Skeletal muscle satellite cell (primary cell): ENCODE results near the gene SYCP2L. TPM values are rescaled to one million over a fixed set of nuclear protein-coding genes. Genes with fewer than 3 reads are reported as not detected.
"Not testable (repeated sequence)": the region's sequence is repeated elsewhere in the genome, so short reads cannot be mapped to it uniquely, and the experiment has no call there.

ENCODE experiments used
- H3K27me3 ChIP-seq: 2 replicates; pipeline ENCODE4 v1.7.0; 2013; ENCODE audit warnings: low read length; ENCODE audit not compliant: control insufficient read depth, insufficient read depth
- H3K36me3 ChIP-seq: 2 replicates; pipeline ENCODE4 v1.7.0; 2013; ENCODE audit warnings: mild to moderate bottlenecking, control low read depth, low read length; ENCODE audit not compliant: insufficient read depth
- H3K4me1 ChIP-seq: 2 replicates; pipeline ENCODE4 v1.7.0; 2013; ENCODE audit warnings: low read length; ENCODE audit not compliant: control insufficient read depth, insufficient read depth
- H3K4me2 ChIP-seq: 2 replicates; pipeline ENCODE4 v1.7.0; 2013; ENCODE audit warnings: mild to moderate bottlenecking, low read length
- H3K4me3 ChIP-seq: 2 replicates; pipeline ENCODE4 v1.7.0; 2013; ENCODE audit warnings: low read length
- H3K9ac ChIP-seq: 2 replicates; pipeline ENCODE4 v1.7.0; 2013; ENCODE audit warnings: mild to moderate bottlenecking, low read depth, low read length, moderate library complexity
- H3K9me3 ChIP-seq: replicated peaks from 2 replicates; pipeline ENCODE4 v1.7.0; 2013; ENCODE audit warnings: mild to moderate bottlenecking, control low read depth, low read length
- total RNA-seq: library from RNA; depleted of rRNA; stranded (reverse); fragments of >200 nt; gene quantifications from 2 replicates; pipeline ENCODE4 v1.2.3, GENCODE V29; 2012; rRNA removed

The SYCP2L gene
- total RNA-seq: under 0.01 TPM in 1 of 2 replicates, not detected in the other

DNA sequence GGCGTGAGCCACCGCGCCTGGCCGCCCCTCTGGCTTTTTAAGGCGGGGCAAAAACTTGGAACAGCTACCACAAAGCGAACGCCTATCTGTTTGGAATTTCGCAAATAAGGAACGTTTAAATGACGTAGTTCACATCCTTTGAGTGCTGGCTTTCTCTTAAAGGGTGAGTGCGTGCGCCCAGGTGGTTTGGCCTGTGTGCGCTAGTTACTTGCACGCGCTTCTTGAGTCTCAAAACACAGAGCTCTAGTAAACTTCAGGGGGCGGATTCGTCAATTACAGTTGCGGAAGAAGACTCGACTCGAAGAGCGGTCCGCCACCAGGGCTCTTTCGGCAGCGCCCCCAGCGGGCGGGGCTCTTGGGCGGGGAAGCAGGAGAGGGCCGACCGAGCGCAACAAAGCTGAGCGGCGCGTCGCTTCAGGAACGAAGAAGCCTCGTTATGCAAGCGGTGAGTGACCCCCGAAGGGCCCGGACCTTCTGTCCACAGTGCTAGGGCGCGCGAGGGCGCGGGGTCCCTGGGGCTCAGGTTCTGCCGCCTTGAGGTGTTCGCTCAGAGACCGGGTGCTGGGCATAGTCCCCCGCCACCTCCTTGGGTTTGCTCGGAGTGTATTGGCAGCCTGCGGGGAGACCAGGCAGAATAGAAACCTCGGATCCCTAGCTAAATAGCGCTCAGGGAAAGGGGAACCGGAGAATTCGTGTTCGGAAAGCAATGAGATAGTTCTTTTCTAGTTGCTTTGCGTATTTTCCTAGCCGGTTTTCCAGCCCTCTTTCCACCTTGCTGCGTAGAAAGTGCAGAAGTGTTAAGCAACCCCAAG lies at the start of gene SYCP2L:
SYCP2L (plus strand) TSS at position 362 of the 812 bp plus-strand sequence; CDS start at position 437, 75 bp downstream.
- H3K4me3 ChIP-seq: peak within 1 kb of the TSS; percentile 57
- peak within 1 kb of the TSS; percentile 63 for H3K4me2 ChIP-seq
- no peaks in the 10 kb centered on the region for H3K36me3 ChIP-seq
- no peaks in the 10 kb centered on the region for H3K9me3 ChIP-seq
- no peak within 1 kb of the TSS for H3K9ac ChIP-seq
- H3K4me1 ChIP-seq: peaks cover 5% of the 10 kb centered on the region
- peaks cover 64% of the 10 kb centered on the region for H3K27me3 ChIP-seq

DNA sequence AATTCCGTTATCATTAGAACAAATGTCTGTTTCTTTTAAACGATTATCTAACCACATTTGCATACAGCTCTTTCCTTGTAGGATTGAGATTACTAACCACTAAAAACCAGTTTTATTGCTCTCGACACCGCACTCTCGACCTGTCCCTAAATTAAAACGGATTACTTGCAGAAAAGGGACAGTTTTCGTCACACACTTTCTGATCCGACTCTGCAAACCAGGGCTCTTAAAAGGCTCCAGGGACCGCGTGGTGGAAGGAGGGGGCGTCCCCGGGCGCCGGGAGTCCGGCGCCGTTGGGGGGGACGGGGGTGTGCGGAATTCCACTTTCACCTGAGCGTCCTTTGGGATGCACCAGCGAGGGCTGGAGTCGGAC lies 49.2 kb upstream of the SYCP2L start:
- no peaks in the 10 kb centered on the region for H3K36me3 ChIP-seq
- peak overlapping the region; percentile 75 for H3K4me3 ChIP-seq
- H3K9ac ChIP-seq: peak overlapping the region; percentile 56
- H3K4me2 ChIP-seq: peak overlapping the region; percentile 99
- no peaks in the 10 kb centered on the region for H3K9me3 ChIP-seq
- peaks cover 11% of the 10 kb centered on the region for H3K4me1 ChIP-seq
- H3K27me3 ChIP-seq: peaks cover 52% of the 10 kb centered on the region

DNA sequence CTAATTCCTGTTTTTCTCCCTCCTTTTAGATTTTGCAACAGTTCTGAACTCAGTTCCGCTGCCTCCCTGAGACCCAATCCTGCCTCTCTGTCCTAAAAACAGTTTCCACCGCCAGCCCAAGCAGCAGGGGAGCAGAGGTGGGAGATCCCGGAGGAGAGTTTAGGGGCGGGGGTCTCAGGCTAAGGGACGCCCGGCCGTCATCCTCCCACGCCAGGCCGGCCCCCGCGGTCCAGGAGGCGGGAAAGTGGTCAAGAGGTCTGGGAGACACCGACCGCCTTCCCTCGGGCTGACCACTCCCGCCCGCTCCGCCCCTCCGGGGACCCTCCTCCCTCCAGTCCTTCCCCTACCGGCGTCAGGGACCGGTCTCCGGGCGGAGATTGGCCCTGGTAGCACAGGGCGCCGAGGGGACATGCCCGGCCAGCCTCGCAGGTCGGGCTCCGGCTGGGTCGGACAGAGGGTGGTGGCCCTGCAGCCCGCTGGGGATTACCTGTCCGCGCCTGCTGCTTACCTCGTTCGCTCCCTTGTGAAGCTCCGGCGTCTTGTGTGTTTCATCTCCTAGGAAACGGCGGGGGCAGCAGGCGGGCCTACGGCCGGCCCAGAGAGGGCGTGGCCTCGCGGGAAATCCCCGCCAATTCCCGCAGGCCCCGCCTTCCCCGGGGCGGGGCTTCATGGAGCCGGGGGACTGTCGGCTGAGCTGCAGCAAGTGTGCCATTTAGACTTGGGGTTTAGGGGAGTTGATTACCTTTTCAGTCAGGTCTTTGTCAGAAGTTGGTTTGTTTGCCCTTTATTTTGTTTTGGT lies 48.7 kb upstream of the SYCP2L start, which contains the start of gene MAK:
MAK (minus strand) TSS at position 545 of the 799 bp plus-strand sequence. CDS start 7,891 bp downstream, outside the sequence.
- H3K4me1 ChIP-seq: peaks cover 11% of the 10 kb centered on the region
- H3K4me2 ChIP-seq: peak within 1 kb of the TSS; percentile 99
- H3K9ac ChIP-seq: peak within 1 kb of the TSS; percentile 56
- H3K36me3 ChIP-seq: no peaks in the 10 kb centered on the region
- peak within 1 kb of the TSS; percentile 75 for H3K4me3 ChIP-seq
- no peaks in the 10 kb centered on the region for H3K9me3 ChIP-seq
- H3K27me3 ChIP-seq: peaks cover 54% of the 10 kb centered on the region

DNA sequence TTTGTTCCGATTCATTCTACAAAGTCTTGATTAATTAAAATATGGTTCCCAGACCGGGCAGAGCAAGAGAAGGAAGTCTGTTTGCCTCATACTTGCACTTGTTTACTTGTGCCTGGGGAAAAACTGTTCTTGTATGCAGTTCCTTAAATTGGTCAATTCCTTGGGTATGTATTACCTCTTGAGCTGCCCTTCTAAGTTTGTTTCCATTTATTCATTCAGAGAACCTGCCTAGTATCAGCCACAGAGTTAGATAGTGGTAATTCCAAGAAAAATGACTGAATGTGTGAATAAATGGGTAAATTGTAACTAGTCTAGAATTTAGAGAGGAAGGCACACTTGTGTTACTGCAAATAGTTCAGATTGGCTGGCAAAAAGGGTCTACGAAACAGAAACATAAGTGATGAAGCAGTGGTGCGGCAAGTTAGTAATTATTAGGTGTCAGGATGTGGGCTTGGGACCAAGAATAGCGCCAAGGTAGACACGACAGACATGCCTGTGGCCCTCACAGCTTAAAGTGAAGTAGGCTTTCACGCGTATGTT lies 48.0 kb upstream of the SYCP2L start:
- Histone ChIP-seq H3K9ac (no peak overlapping the region), H3K9me3 (no peaks in the 10 kb centered on the region), H3K4me3 (peak overlapping the region; percentile 75), H3K4me1 (peaks cover 11% of the 10 kb centered on the region), H3K4me2 (peak overlapping the region; percentile 99), H3K27me3 (peaks cover 54% of the 10 kb centered on the region), H3K36me3 (no peaks in the 10 kb centered on the region)

DNA sequence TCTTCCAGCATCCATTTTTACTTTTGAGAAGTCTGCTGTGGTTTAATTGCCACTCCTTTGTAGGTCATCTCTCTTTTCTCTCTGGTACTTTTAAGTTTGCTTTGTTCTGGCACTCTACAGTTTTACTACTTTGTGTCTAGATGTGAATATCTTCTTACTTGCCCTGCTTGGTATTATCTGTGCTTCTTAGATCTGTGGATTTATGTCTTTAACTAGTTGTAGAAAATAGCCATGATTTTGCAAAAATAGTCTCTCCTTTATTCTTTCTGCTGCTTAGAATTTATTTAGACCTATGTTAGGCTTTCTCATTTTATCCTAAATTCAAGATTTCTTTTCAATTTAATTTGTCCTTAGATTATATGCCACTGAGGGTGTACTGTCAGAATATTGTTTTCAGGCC lies 43.3 kb upstream of the SYCP2L start:
- Histone ChIP-seq H3K27me3 (peaks cover 26% of the 10 kb centered on the region), H3K36me3 (no peaks in the 10 kb centered on the region)

DNA sequence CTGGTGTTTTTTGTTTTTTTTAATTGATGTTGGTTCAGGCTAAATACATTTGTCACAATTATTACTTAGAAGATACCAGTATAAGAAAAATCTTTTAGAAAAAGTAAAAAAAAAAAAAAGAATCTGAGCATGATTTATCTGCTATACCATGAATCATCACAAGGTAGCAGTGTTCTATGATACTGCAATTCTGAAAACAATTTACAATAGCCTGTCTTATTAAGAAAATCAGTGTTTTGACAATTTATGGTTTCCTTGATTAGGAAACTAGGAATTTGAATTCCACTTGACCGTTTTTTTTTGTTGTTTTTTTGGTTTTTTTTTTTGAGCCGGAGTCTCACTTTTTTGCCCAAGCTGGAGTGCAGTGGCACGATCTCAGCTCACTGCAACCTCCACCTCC lies 39.2 kb upstream of the SYCP2L start:
- no peak overlapping the region for H3K4me3 ChIP-seq

More for the DNA sequence above, 43.3 kb upstream of the SYCP2L start:
- no peak overlapping the region for H3K9ac ChIP-seq
- no peaks in the 10 kb centered on the region for H3K4me1 ChIP-seq
- no peaks in the 10 kb centered on the region for H3K9me3 ChIP-seq
- no peak overlapping the region for H3K4me2 ChIP-seq
- H3K4me3 ChIP-seq: no peak overlapping the region

DNA sequence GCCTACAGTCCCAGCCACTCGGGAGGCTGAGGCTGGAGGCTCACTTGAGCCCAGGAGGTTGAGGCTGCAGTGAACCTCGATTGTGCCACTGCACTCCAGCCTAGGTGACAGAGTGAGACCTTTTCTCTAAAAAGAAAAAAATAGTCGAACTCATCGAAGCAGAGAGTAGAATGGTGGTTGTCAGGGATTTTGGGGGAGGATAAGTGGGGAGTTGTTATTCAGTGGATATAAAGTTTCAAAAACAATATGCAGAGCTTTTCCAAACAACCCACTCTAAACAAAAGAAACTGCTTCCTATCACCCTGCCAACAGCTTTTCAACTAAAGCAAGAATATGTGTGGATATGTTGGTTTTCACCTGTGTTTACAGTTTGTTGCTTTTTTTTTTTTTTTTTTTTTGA lies 37.0 kb upstream of the SYCP2L start:
- Histone ChIP-seq H3K36me3 (no peaks in the 10 kb centered on the region), H3K9ac (no peak overlapping the region), H3K4me2 (no peak overlapping the region), H3K4me3 (no peak overlapping the region), H3K4me1 (no peaks in the 10 kb centered on the region), H3K9me3 (no peaks in the 10 kb centered on the region), H3K27me3 (no peaks in the 10 kb centered on the region)

More for the DNA sequence above, 39.2 kb upstream of the SYCP2L start:
- Histone ChIP-seq H3K4me1 (no peaks in the 10 kb centered on the region), H3K27me3 (peaks cover under 1% of the 10 kb centered on the region), H3K9me3 (no peaks in the 10 kb centered on the region), H3K4me2 (no peak overlapping the region), H3K36me3 (no peaks in the 10 kb centered on the region), H3K9ac (no peak overlapping the region)

DNA sequence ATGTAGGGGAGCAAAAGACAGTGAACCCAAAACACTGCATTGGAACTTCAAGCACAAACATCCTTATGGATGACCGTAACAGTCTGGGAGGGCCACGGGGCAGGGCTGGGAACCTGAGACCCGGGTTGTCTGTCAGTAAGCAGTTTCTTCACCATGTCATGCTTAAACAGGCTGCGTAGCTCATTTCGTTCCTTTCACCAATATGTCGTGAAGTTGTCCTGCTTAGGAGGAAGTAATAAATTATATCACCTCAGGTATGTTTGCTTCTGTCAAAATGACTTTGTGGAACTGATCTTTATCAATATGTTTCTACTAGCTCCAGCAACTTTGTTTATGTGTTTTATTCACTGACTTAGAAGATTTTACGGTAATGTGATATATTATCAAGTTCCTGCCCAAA lies 36.1 kb upstream of the SYCP2L start:
- H3K27me3 ChIP-seq: no peaks in the 10 kb centered on the region
- H3K4me3 ChIP-seq: no peak overlapping the region
- H3K36me3 ChIP-seq: no peaks in the 10 kb centered on the region
- no peak overlapping the region for H3K9ac ChIP-seq
- H3K4me2 ChIP-seq: no peak overlapping the region
- no peaks in the 10 kb centered on the region for H3K4me1 ChIP-seq
- H3K9me3 ChIP-seq: no peaks in the 10 kb centered on the region

DNA sequence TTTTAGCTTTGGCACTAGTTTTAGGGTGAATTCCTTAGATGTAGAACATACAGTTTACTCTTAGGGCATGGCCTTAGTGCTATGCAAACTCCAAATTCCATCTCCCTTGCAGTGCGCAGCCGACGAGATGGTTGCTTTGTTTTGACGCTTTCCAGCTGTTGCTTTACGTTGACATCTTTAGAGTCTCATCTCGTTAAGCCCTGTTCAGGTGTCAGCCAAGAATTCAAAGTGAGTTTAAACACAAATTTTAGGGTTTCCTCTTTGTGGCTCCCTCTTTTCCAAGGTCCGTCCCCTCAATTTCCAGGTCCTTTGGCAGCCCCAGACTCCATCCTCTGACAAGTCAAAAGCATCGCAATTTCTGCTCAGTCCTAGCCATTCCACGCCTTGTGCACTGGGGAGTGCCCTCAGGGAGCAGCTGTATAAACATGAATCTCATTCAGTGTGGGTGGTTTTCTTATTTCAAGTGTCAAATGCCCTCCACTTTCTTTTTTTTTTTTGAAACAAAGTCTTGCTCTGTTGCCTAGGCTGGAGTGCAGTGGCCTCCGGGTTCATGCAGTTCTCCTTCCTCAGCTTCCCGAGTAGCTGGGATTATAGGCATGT lies 34.4 kb upstream of the SYCP2L start:
- Histone ChIP-seq H3K27me3 (no peaks in the 10 kb centered on the region), H3K36me3 (no peaks in the 10 kb centered on the region), H3K9me3 (no peaks in the 10 kb centered on the region), H3K4me1 (no peaks in the 10 kb centered on the region), H3K9ac (no peak overlapping the region), H3K4me3 (no peak overlapping the region), H3K4me2 (no peak overlapping the region)

DNA sequence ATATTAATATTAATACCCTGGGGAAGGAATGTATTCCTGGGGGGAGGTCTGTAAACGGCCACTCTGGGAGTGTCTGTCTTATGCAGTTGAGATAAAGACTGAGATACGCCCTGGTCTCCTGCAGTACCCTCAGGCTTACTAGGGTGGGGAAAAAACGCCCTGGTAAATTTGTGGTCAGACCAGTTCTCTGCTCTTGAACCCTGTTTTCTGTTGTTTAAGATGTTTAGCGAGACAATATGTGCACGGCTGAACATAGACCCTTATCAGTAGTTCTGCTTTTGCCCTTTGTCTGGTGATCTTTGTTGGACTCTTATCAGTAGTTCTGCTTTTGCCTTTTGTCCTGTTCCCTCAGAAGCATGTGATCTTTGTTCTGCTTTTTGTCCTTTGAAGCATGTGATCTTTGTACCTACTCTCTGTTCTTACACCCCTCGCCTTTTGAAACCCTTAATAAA lies 33.0 kb upstream of the SYCP2L start:
- H3K36me3 ChIP-seq, H3K9ac ChIP-seq, H3K4me2 ChIP-seq, H3K4me3 ChIP-seq, H3K4me1 ChIP-seq, H3K27me3 ChIP-seq, H3K9me3 ChIP-seq: not testable (repeated sequence)
